Measurements from ENCODE around the gene C15orf61.

The C15orf61 gene

GRCh38 chr15:67481680-67482079 is 39.3 kb upstream of the C15orf61 start:
- no peaks in the 10 kb centered on the region for H3K27me3 ChIP-seq (replicated peaks; ENCODE audit: control insufficient read depth, insufficient read depth, low read length)
- no peaks in the 10 kb centered on the region for H3K36me3 ChIP-seq (ENCODE audit: control insufficient read depth, insufficient read depth, low read length)
- DNase-seq (ENCODE audit: extremely low read depth, insufficient read length) = no peak
- TF ChIP-seq CTCF (IDR thresholded peaks at IDR 0.05; ENCODE audit: insufficient read depth, low read length, poor library complexity, severe bottlenecking) = no peak
- no peak overlapping the region for H3K4me3 ChIP-seq (replicated peaks; ENCODE audit: low read depth, low read length)

DNA sequence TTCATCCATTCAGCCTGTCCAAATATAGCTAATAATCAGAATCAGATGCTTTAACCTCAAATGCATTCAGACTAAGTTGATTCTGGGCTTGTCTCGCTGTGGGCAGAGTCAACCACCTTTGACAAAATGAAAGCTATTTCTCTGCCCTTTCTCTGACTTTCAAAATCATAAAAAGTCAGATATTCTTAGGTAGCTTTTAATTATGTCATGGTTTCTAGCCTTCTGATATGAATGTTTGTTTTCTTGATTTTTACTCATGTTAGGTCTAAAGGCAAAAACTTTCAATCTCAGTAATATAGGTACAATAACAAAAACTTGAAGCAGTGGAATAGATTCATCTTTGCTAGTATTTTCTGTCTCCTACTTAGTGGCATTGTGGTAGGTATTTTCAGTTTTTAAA is 25.3 kb upstream of the C15orf61 start:
- Histone ChIP-seq H3K27me3 (replicated peaks; ENCODE audit: control insufficient read depth, insufficient read depth, low read length) (no peaks in the 10 kb centered on the region), H3K4me3 (replicated peaks; ENCODE audit: low read depth, low read length) (no peak overlapping the region), H3K36me3 (ENCODE audit: control insufficient read depth, insufficient read depth, low read length) (no peaks in the 10 kb centered on the region)
- DNase-seq (ENCODE audit: extremely low read depth, insufficient read length) = no peak
- TF ChIP-seq CTCF (IDR thresholded peaks at IDR 0.05; ENCODE audit: insufficient read depth, low read length, poor library complexity, severe bottlenecking) = no peak

GRCh38 chr15:67501177-67501835 is 19.6 kb upstream of the C15orf61 start:
- no peaks in the 10 kb centered on the region for H3K27me3 ChIP-seq (replicated peaks; ENCODE audit: control insufficient read depth, insufficient read depth, low read length)
- no peaks in the 10 kb centered on the region for H3K36me3 ChIP-seq (ENCODE audit: control insufficient read depth, insufficient read depth, low read length)
- no peak overlapping the region for H3K4me3 ChIP-seq (replicated peaks; ENCODE audit: low read depth, low read length)
- DNase-seq (ENCODE audit: extremely low read depth, insufficient read length) = no peak
- TF ChIP-seq CTCF (IDR thresholded peaks at IDR 0.05; ENCODE audit: insufficient read depth, low read length, poor library complexity, severe bottlenecking) = peak; percentile 31

DNA sequence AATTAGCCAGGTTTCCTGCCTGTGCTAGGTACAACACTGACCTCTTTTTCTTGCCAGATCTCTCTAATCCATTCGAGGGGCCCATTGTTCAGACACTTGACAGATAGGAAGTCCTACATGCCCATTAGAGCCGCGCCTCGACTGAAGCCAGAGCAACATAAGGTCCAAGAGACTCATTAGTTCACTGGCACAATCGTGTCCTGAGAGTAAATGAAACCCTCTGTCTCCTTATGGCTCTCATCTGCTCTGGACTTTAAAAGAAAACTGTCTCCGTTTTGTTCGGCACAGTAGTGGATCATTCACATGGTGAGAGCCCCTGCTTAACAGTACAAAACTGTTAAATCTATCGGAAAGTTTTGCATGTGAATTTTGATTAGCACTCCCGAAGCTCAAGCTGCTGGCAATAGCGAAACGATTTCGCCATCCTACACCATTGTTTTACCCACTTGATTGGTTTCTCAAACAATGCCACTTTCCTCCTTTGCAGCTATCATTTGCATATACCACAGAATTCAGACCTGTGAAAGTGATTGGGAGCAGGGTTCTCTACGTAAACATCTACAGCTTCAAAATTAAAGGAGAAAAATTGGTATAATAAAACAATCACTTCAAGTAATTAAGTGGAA is 19.0 kb upstream of the C15orf61 start:
- TF ChIP-seq CTCF (IDR thresholded peaks at IDR 0.05; ENCODE audit: insufficient read depth, low read length, poor library complexity, severe bottlenecking) = no peak
- H3K4me3 ChIP-seq (replicated peaks; ENCODE audit: low read depth, low read length) = no peak overlapping the region
- no peak for DNase-seq (ENCODE audit: extremely low read depth, insufficient read length)
- no peaks in the 10 kb centered on the region for H3K27me3 ChIP-seq (replicated peaks; ENCODE audit: control insufficient read depth, insufficient read depth, low read length)
- no peaks in the 10 kb centered on the region for H3K36me3 ChIP-seq (ENCODE audit: control insufficient read depth, insufficient read depth, low read length)

DNA sequence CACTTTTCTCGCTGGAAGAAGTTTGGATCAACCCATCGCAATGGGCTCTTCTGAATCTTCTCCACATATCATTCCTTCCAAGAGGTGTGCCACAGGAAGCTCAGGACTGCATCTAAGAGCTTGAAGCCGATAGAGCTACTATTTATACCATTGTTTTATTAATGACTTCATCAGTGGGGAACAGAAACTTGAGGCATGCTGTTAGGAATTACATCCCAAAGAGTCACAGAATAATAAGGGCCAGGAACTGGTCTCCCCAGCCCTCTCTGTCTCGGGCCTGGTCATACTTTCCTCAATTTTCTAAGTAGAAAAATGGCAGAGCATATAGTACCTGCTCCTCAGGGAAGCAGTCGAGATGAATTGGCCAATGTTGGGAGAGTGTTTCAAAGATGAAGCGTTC is 16.9 kb upstream of the C15orf61 start:
- no peak for DNase-seq (ENCODE audit: extremely low read depth, insufficient read length)
- Histone ChIP-seq H3K36me3 (ENCODE audit: control insufficient read depth, insufficient read depth, low read length) (no peaks in the 10 kb centered on the region), H3K4me3 (replicated peaks; ENCODE audit: low read depth, low read length) (no peak overlapping the region), H3K27me3 (replicated peaks; ENCODE audit: control insufficient read depth, insufficient read depth, low read length) (no peaks in the 10 kb centered on the region)
- TF ChIP-seq CTCF (IDR thresholded peaks at IDR 0.05; ENCODE audit: insufficient read depth, low read length, poor library complexity, severe bottlenecking) = no peak

All from GM06990 (cell line).